HG02571 (cell line): ENCODE measurements around the gene CDAN1.
"Not testable (repeated sequence)": the region's sequence is repeated elsewhere in the genome, so short reads cannot be mapped to it uniquely, and the experiment has no call there.

Experiments
- ATAC-seq: cut with Tn5 transposase; IDR thresholded peaks from one replicate; pipeline ENCODE4 v1.9.1; 2021; ENCODE audit warnings: mild to moderate bottlenecking, moderate library complexity; ENCODE audit not compliant: unreplicated experiment

The CDAN1 gene

GRCh38 chr15:42736793-42737528, at the start of gene CDAN1:
Gene CDAN1, minus strand, starts transcription at chr15:42737128. Its CDS starts 26 bp downstream, at chr15:42737102.
- ATAC-seq, result peak; percentile 82

GRCh38 chr15:42785569-42785968, 48.6 kb upstream of the CDAN1 start:
- ATAC-seq, result no peak

GRCh38 chr15:42784705-42785104, 47.8 kb upstream of the CDAN1 start:
- ATAC-seq, result no peak

GRCh38 chr15:42782716-42783115, 45.8 kb upstream of the CDAN1 start:
- ATAC-seq, result no peak

- ATAC-seq, result no peak
Measured at GRCh38 chr15:42775416-42775815, 38.5 kb upstream of the CDAN1 start.

- no peak for ATAC-seq
Measured at GRCh38 chr15:42772901-42773300, 36.0 kb upstream of the CDAN1 start.

GRCh38 chr15:42772144-42772543, 35.2 kb upstream of the CDAN1 start:
- no peak for ATAC-seq

- not testable (repeated sequence) for ATAC-seq
Measured at GRCh38 chr15:42766109-42766508, 29.2 kb upstream of the CDAN1 start.

- ATAC-seq, result not testable (repeated sequence)
Measured at GRCh38 chr15:42764154-42764731, 27.3 kb upstream of the CDAN1 start.

- ATAC-seq, result not testable (repeated sequence)
Measured at GRCh38 chr15:42761813-42762212, 24.9 kb upstream of the CDAN1 start.

- no peak for ATAC-seq
Measured at GRCh38 chr15:42760759-42761158, 23.8 kb upstream of the CDAN1 start.

- ATAC-seq, result no peak
Measured at GRCh38 chr15:42759093-42759492, 22.2 kb upstream of the CDAN1 start.

- no peak for ATAC-seq
Measured at GRCh38 chr15:42750306-42750705, 13.4 kb upstream of the CDAN1 start.

- ATAC-seq, result no peak
Measured at GRCh38 chr15:42749266-42749665, 12.3 kb upstream of the CDAN1 start.

- ATAC-seq, result no peak
Measured at GRCh38 chr15:42744195-42744594, 7.3 kb upstream of the CDAN1 start.

- no peak for ATAC-seq
Measured at GRCh38 chr15:42742149-42742548, 5.2 kb upstream of the CDAN1 start.

GRCh38 chr15:42741710-42742109, 4.8 kb upstream of the CDAN1 start:
- no peak for ATAC-seq

GRCh38 chr15:42737529-42738328, 801 bp upstream of the CDAN1 start:
- no peak for ATAC-seq

- ATAC-seq, result peak; percentile 30
Measured at GRCh38 chr15:42736178-42736792, 643 bp downstream of the CDAN1 start.

GRCh38 chr15:42735382-42736165, 1.4 kb downstream of the CDAN1 start:
- ATAC-seq, result no peak
